GM19468 (cell line): Measurements from ENCODE around the gene ATF6.
"Not testable (repeated sequence)": the region's sequence is repeated elsewhere in the genome, so short reads cannot be mapped to it uniquely, and the experiment has no call there.

Source experiments
- ATAC-seq: cut with Tn5 transposase; IDR thresholded peaks from one replicate; pipeline ENCODE4 v1.9.1; 2021; ENCODE audit warnings: mild to moderate bottlenecking, moderate library complexity, moderate number of reproducible peaks; ENCODE audit not compliant: unreplicated experiment; ENCODE audit errors: extremely low read depth

Gene ATF6

GRCh38 chr1:161731981-161732718 lies 34.0 kb upstream of the ATF6 start:
- ATAC-seq, result no peak

DNA sequence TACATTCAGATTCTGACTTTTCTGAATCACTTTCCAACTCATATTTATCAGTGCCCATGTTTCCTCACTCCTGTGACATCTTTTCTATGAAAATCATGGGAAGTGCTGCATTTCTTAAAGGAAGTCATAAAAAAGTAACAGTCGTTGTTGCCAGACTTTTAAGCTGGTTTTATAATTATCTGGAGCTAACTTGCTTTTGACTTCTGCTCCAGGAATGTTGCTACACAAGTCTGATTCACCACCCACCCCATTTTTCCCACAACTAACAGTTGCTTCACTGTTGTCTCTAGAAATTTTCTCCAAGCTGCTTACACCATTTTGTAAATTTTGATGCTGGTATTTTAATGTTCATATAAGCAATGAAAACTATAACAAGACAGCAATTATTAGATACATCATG lies 32.6 kb upstream of the ATF6 start:
- no peak for ATAC-seq

DNA sequence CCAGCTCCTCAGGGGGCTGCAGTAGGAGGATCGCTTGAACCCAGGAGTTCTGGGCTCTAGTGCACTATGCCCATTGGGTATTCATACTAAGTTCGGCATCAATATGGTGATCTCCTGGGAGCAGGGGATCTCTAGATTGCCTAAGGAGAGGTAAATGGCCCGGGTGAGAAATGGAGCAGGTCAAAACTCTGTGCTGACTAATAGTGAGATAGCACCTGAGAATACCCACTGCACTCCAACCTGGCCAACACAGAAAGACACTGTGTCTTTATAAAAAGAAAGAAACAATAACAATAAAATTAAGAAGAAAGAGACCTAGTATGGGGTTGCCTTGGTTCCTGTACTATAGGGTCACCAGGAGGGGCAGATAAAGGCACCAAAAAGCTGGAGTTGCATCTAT lies 30.3 kb upstream of the ATF6 start:
- no peak for ATAC-seq

GRCh38 chr1:161736335-161736969 lies 29.7 kb upstream of the ATF6 start:
- no peak for ATAC-seq

GRCh38 chr1:161737625-161738024 lies 28.5 kb upstream of the ATF6 start:
- no peak for ATAC-seq

DNA sequence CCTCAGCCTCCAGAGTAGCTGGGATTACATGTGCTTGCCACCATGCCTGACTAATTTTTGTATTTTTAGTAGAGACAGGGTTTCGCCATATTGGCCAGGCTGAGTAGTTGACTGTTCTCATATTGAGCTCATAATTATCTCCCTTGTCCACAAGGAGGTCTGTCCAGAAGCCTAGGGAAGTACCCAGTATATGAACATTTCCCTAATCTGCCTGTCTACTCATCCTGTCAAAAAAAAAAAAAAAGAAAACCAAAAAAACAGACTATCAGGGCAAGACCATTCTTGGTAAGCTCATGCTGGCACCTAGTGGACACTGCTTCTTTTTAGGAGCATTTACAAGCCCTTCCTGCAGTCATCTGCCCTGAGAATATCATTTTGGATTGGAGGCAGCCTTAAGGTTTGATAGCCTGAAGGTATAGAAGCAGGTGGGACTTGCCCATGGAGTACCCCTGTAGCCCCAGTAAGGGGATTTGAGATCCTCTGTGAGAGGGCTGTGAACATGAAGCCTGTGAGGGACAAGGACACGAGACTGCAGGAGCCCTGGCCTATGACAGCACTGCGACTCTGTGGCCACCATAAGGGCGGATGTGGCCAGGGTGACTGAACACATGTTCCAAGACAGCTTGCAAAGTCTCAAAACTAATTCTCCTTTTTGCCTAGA lies 27.4 kb upstream of the ATF6 start:
- ATAC-seq, result peak; percentile 33

DNA sequence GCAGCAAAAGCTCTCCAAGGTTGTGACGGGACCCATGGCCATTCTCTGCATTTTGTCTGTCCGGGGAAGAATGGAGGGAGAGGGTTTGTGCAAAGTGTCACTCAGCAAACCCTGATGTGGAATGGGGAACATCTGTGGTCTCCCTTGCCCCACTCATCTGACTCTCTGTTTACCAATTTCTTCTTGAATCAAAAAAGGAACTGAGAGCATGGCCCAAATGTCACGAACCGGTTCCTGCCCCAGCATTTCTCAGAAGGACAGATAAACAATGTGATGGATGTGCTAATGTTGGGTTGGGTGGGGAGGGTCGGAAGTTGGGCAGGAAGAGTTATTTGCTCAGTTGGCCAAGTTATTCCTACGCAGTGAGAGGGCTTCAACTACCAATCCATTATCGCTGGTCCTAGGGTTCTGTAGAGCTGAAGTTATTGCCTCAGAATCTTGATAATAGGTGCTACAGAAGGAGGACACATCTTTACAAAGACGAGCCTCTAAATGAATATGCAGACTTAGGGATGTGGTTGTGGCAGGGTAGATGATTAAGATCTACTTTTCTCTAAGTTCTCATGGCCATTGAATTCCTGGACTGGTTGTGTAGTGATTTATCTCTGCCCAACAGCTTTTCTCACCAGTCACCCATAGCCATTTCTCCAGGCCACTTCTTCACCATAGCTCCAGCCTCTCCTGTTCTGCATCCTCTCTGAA lies 26.1 kb upstream of the ATF6 start:
- no peak for ATAC-seq

- ATAC-seq, result no peak
Measured at GRCh38 chr1:161740921-161741320, 25.2 kb upstream of the ATF6 start.

DNA sequence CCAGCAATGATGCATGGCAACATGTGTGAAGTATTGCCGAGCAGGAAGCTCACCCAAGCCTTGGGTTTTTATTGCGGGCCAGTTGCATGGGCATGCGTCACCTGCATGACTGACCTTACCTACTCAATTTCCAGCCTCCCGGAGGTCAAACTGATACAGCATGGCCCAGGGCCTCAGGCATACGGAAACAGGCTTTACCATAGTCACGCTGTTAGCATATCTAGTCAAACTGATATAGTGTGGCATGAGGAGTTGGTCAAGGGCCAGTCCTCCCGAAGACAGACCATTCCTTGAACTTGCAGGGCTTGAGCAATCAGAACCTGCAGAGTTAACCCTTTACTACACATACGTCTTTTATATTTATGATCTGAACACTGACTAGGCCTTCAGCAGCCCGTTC lies 22.9 kb upstream of the ATF6 start:
- ATAC-seq, result no peak

DNA sequence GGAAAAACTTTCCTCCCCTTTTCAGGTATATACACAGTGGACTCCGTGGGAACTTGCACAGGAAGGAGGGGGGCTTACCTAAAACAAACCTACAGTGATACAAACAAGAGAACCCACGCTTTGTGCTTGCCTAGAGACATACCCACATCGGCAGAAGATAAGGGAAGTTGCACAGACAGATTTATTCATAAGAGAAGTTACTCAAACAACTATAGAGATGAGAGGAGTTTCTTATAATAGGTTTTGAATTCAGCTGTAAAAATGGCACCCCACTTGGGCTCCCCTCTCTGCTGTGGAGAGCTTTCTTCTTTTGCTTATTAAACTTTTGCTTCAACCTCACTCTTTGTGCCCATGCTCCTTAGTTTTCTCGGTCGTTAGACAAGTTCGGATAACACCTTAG lies 18.3 kb upstream of the ATF6 start:
- no peak for ATAC-seq

- ATAC-seq, result peak; percentile 93
Measured at GRCh38 chr1:161749509-161750407, 16.4 kb upstream of the ATF6 start, which contains the start of gene DUSP12. TSS of gene DUSP12 (plus strand) at chr1:161749786. CDS start at chr1:161749802, 16 bp downstream.

GRCh38 chr1:161763522-161764098 lies 2.5 kb upstream of the ATF6 start:
- ATAC-seq, result no peak

- ATAC-seq, result no peak
Measured at GRCh38 chr1:161768461-161768860, 2.3 kb downstream of the ATF6 start.

- no peak for ATAC-seq
Measured at GRCh38 chr1:161768986-161769672, 3.0 kb downstream of the ATF6 start.

GRCh38 chr1:161769673-161770045 lies 3.5 kb downstream of the ATF6 start:
- ATAC-seq, result not testable (repeated sequence)

- no peak for ATAC-seq
Measured at GRCh38 chr1:161770250-161770649, 4.1 kb downstream of the ATF6 start.

GRCh38 chr1:161771161-161771560 lies 5.0 kb downstream of the ATF6 start:
- ATAC-seq, result no peak

GRCh38 chr1:161771973-161772372 lies 5.9 kb downstream of the ATF6 start:
- no peak for ATAC-seq

DNA sequence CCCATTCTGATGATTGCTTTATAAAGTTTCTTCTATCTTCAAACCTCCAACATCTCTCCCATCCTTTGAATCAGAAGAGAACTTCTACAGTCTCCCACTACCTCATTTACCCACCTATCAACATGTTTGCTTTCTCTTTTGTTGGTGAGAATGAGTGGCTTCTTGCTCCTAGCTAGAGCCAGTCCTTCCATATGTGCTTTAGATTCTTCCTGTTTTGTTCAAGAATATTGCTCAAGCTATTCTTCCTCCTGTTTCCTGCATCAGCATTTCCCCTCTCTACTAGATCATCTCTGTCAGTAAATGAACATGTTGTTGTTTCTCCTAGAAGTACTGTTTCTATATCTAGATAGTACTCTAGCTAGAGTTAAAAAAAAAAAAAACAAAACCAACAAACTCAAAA lies 6.3 kb downstream of the ATF6 start:
- ATAC-seq, result no peak
